WTC11 (cell line): ENCODE results near the gene FHIT. TPM values are rescaled to one million over a fixed set of nuclear protein-coding genes. Genes with fewer than 3 reads are reported as not detected.

Experiments used
- ATAC-seq: fragments of 200-7000 bp; cut with Tn5 transposase; 2 replicates; pipeline ENCODE4 v1.10.0; 2021; ENCODE audit warnings: mild to moderate bottlenecking, moderate library complexity
- CTCF ChIA-PET: fragments of 300-600 bp; sonication (Branson Sonifier 250); formaldehyde crosslinking; loops from one replicate; lab custom pipeline; 2021; ENCODE audit warnings: antibody characterized with exemption; lab: Charles Lee
- POLR2A ChIA-PET: fragments of 350-600 bp; sonication (Branson Sonifier 250); formaldehyde crosslinking; loops from one replicate; lab custom pipeline; 2021; ENCODE audit warnings: antibody characterized with exemption; lab: Charles Lee
- DNase-seq: peaks from one replicate; pipeline ENCODE4 v3.0.0; 2021; ENCODE audit warnings: low spot score
- H3K27ac Mint-ChIP-seq: 2 replicates; pipeline ENCODE4 v1.8.0; 2021; ENCODE audit warnings: mixed read lengths
- H3K27me3 Mint-ChIP-seq: 2 replicates; pipeline ENCODE4 v1.8.0; 2021; ENCODE audit warnings: low read depth, mild to moderate bottlenecking, moderate library complexity, mixed read lengths
- H3K36me3 Mint-ChIP-seq: 2 replicates; pipeline ENCODE4 v1.8.0; 2021; ENCODE audit warnings: mixed read lengths
- H3K4me1 Mint-ChIP-seq: 2 replicates; pipeline ENCODE4 v1.8.0; 2022; ENCODE audit warnings: mixed read lengths
- H3K4me3 Mint-ChIP-seq: 2 replicates; pipeline ENCODE4 v1.8.0; 2021; ENCODE audit warnings: mild to moderate bottlenecking, moderate library complexity, mixed read lengths
- H3K9me3 Mint-ChIP-seq: 2 replicates; pipeline ENCODE4 v1.8.0; 2021; ENCODE audit warnings: mixed read lengths
- ATF1 ChIP-seq: sonication (generic); formaldehyde crosslinking; IDR thresholded peaks from 2 replicates; pipeline ENCODE4 v1.8.1; 2023; ENCODE audit warnings: mild to moderate bottlenecking, moderate library complexity, missing genetic modification reagents
- ETV6 ChIP-seq: sonication (generic); formaldehyde crosslinking; IDR thresholded peaks from 2 replicates; pipeline ENCODE4 v1.8.1; 2022; ENCODE audit warnings: mild to moderate bottlenecking, missing genetic modification reagents
- GABPB1 ChIP-seq: sonication (generic); formaldehyde crosslinking; IDR thresholded peaks from 2 replicates; pipeline ENCODE4 v1.8.1; 2023; ENCODE audit warnings: mild to moderate bottlenecking, missing genetic modification reagents
- HMGA2 ChIP-seq: fragments of 250-450 bp; sonication (Bioruptor Pico); IDR thresholded peaks from 2 replicates; pipeline ENCODE4 v1.4.0; 2021; ENCODE audit warnings: mild to moderate bottlenecking, moderate library complexity
- MYBL2 ChIP-seq: sonication (generic); formaldehyde crosslinking; IDR thresholded peaks from 2 replicates; pipeline ENCODE4 v1.8.1; 2023; ENCODE audit warnings: mild to moderate bottlenecking, moderate library complexity, missing genetic modification reagents
- NFATC4 ChIP-seq: fragments of 250-450 bp; sonication (Bioruptor Pico); IDR thresholded peaks from 2 replicates; pipeline ENCODE4 v1.9.0; 2021; ENCODE audit warnings: mild to moderate bottlenecking
- NFE2L1 ChIP-seq: sonication (generic); formaldehyde crosslinking; IDR thresholded peaks from 2 replicates; pipeline ENCODE4 v1.8.1; 2023; ENCODE audit warnings: missing genetic modification reagents
- NR3C1 ChIP-seq: sonication (generic); formaldehyde crosslinking; conservative IDR thresholded peaks from 2 replicates; pipeline ENCODE4 v1.8.1; 2023; ENCODE audit warnings: low read depth, mild to moderate bottlenecking, missing genetic modification reagents
- SP1 ChIP-seq: sonication (generic); formaldehyde crosslinking; conservative IDR thresholded peaks from 2 replicates; pipeline ENCODE4 v1.8.1; 2022; ENCODE audit warnings: missing genetic modification reagents
- TCF7 ChIP-seq: sonication (generic); formaldehyde crosslinking; IDR thresholded peaks from 2 replicates; pipeline ENCODE4 v1.8.0; 2022; ENCODE audit warnings: mild to moderate bottlenecking, low read depth, missing genetic modification reagents, moderate library complexity
- TEAD1 ChIP-seq: sonication (generic); formaldehyde crosslinking; IDR thresholded peaks from 2 replicates; pipeline ENCODE4 v1.8.0; 2022; ENCODE audit warnings: mild to moderate bottlenecking, missing genetic modification reagents
- TP53 ChIP-seq: sonication (generic); formaldehyde crosslinking; IDR thresholded peaks from 2 replicates; pipeline ENCODE4 v1.8.1; 2023; ENCODE audit warnings: mild to moderate bottlenecking, missing genetic modification reagents
- total RNA-seq: library from RNA; stranded (reverse); gene quantifications from 3 replicates; pipeline ENCODE4 v1.2.3, GENCODE V29; 2021
- TF ChIP-seq, protein P1 (sequence below): fragments of 250-450 bp; sonication (Bioruptor Pico); IDR thresholded peaks from 2 replicates; pipeline ENCODE4 v1.9.0; 2021; ENCODE audit warnings: mild to moderate bottlenecking
- TF ChIP-seq, protein P2 (sequence below): sonication (generic); formaldehyde crosslinking; IDR thresholded peaks from 2 replicates; pipeline ENCODE4 v1.8.0; 2022; ENCODE audit warnings: mild to moderate bottlenecking, missing genetic modification reagents
- TF ChIP-seq, protein P3 (sequence below): fragments of 250-450 bp; sonication (Bioruptor Pico); IDR thresholded peaks from 2 replicates; pipeline ENCODE4 v1.8.0; 2021; ENCODE audit warnings: mild to moderate bottlenecking
- TF ChIP-seq, protein P4 (sequence below): sonication (generic); formaldehyde crosslinking; IDR thresholded peaks from 2 replicates; pipeline ENCODE4 v1.8.1; 2023; ENCODE audit warnings: mild to moderate bottlenecking, missing genetic modification reagents, borderline replicate concordance
- TF ChIP-seq, protein P5 (sequence below): sonication (generic); formaldehyde crosslinking; IDR thresholded peaks from 2 replicates; pipeline ENCODE4 v1.8.0; 2022; ENCODE audit warnings: mild to moderate bottlenecking, missing genetic modification reagents
- TF ChIP-seq, protein P6 (sequence below): sonication (generic); formaldehyde crosslinking; IDR thresholded peaks from 2 replicates; pipeline ENCODE4 v1.8.1; 2023; ENCODE audit warnings: mild to moderate bottlenecking, missing genetic modification reagents, moderate library complexity
- TF ChIP-seq, protein P7 (sequence below): sonication (generic); formaldehyde crosslinking; IDR thresholded peaks from 2 replicates; pipeline ENCODE4 v1.8.0; 2023; ENCODE audit warnings: missing genetic modification reagents, mild to moderate bottlenecking, borderline replicate concordance

FHIT gene
- total RNA-seq, 1 experiment from 2014 or later, result 2.6 TPM

DNA sequence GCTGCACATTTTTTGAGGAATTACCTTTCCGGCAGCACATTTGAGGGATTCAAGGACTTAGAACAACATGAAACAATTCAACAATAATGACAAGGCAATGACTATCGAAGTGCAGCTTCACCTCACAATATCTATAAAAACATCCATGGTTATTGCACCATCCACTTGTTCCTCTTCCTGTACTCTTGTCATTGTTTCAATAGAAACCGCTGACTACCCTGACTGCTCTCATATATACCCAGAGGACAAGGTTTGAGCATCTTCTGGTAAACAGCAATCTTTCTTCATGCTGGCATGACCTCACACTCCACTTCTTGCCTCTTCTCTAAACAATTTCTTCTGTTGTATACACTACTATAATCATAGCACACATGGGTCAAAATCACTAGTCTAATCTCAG is 864.9 kb downstream of the FHIT start:
- POLR2A ChIA-PET, result no interaction called here
- Mint-ChIP-seq H3K36me3 (no peaks in the 10 kb centered on the region), H3K4me3 (no peak overlapping the region), H3K27ac (no peak overlapping the region), H3K9me3 (no peaks in the 10 kb centered on the region), H3K27me3 (no peaks in the 10 kb centered on the region), H3K4me1 (no peaks in the 10 kb centered on the region)
- ATAC-seq (no peak), DNase-seq (no peak)
- TF ChIP-seq, protein P1, sequence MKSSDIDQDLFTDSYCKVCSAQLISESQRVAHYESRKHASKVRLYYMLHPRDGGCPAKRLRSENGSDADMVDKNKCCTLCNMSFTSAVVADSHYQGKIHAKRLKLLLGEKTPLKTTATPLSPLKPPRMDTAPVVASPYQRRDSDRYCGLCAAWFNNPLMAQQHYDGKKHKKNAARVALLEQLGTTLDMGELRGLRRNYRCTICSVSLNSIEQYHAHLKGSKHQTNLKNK, result no peak
- TF ChIP-seq, protein P2, sequence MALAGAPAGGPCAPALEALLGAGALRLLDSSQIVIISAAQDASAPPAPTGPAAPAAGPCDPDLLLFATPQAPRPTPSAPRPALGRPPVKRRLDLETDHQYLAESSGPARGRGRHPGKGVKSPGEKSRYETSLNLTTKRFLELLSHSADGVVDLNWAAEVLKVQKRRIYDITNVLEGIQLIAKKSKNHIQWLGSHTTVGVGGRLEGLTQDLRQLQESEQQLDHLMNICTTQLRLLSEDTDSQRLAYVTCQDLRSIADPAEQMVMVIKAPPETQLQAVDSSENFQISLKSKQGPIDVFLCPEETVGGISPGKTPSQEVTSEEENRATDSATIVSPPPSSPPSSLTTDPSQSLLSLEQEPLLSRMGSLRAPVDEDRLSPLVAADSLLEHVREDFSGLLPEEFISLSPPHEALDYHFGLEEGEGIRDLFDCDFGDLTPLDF (CRISPR knock-in tag), result no peak
- TF ChIP-seq ATF1 (CRISPR knock-in tag) (no peak), NFATC4 (CRISPR knock-in tag) (no peak), NR3C1 (CRISPR knock-in tag) (no peak), SP1 (no peak), TP53 (CRISPR knock-in tag) (no peak), ETV6 (no peak), GABPB1 (CRISPR knock-in tag) (no peak), MYBL2 (CRISPR knock-in tag) (no peak), HMGA2 (CRISPR knock-in tag) (no peak), TEAD1 (no peak), TCF7 (CRISPR knock-in tag) (no peak), NFE2L1 (CRISPR knock-in tag) (no peak)
- TF ChIP-seq, protein P3, sequence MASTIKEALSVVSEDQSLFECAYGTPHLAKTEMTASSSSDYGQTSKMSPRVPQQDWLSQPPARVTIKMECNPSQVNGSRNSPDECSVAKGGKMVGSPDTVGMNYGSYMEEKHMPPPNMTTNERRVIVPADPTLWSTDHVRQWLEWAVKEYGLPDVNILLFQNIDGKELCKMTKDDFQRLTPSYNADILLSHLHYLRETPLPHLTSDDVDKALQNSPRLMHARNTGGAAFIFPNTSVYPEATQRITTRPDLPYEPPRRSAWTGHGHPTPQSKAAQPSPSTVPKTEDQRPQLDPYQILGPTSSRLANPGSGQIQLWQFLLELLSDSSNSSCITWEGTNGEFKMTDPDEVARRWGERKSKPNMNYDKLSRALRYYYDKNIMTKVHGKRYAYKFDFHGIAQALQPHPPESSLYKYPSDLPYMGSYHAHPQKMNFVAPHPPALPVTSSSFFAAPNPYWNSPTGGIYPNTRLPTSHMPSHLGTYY (CRISPR knock-in tag), result no peak
- TF ChIP-seq, protein P4, sequence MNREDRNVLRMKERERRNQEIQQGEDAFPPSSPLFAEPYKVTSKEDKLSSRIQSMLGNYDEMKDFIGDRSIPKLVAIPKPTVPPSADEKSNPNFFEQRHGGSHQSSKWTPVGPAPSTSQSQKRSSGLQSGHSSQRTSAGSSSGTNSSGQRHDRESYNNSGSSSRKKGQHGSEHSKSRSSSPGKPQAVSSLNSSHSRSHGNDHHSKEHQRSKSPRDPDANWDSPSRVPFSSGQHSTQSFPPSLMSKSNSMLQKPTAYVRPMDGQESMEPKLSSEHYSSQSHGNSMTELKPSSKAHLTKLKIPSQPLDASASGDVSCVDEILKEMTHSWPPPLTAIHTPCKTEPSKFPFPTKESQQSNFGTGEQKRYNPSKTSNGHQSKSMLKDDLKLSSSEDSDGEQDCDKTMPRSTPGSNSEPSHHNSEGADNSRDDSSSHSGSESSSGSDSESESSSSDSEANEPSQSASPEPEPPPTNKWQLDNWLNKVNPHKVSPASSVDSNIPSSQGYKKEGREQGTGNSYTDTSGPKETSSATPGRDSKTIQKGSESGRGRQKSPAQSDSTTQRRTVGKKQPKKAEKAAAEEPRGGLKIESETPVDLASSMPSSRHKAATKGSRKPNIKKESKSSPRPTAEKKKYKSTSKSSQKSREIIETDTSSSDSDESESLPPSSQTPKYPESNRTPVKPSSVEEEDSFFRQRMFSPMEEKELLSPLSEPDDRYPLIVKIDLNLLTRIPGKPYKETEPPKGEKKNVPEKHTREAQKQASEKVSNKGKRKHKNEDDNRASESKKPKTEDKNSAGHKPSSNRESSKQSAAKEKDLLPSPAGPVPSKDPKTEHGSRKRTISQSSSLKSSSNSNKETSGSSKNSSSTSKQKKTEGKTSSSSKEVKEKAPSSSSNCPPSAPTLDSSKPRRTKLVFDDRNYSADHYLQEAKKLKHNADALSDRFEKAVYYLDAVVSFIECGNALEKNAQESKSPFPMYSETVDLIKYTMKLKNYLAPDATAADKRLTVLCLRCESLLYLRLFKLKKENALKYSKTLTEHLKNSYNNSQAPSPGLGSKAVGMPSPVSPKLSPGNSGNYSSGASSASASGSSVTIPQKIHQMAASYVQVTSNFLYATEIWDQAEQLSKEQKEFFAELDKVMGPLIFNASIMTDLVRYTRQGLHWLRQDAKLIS (CRISPR knock-in tag), result no peak
- TF ChIP-seq, protein P5, sequence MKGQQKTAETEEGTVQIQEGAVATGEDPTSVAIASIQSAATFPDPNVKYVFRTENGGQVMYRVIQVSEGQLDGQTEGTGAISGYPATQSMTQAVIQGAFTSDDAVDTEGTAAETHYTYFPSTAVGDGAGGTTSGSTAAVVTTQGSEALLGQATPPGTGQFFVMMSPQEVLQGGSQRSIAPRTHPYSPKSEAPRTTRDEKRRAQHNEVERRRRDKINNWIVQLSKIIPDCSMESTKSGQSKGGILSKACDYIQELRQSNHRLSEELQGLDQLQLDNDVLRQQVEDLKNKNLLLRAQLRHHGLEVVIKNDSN, result no peak
- TF ChIP-seq, protein P6, sequence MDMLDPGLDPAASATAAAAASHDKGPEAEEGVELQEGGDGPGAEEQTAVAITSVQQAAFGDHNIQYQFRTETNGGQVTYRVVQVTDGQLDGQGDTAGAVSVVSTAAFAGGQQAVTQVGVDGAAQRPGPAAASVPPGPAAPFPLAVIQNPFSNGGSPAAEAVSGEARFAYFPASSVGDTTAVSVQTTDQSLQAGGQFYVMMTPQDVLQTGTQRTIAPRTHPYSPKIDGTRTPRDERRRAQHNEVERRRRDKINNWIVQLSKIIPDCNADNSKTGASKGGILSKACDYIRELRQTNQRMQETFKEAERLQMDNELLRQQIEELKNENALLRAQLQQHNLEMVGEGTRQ (CRISPR knock-in tag), result no peak
- CTCF ChIA-PET, result no interaction called here

DNA sequence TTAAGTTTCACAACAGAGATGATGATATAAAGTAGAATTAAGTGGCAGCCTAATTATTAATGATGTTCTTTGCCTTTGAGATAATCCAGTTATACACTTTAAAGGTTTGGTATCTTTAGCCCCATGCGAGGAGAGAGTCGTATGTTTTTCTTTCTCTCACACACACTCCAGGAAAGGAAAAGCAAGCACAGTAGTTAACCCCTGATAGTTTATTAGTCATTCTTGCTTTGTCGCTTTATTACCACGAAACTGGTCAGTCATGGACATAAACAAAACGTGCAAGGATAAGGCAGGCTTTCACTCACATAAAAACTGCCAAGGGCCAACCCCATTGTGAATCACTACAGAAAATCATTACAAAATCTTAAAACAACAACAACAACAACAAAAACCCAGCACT is 866.9 kb downstream of the FHIT start:
- no peaks in the 10 kb centered on the region for H3K27me3 Mint-ChIP-seq
- DNase-seq (no peak), ATAC-seq (no peak)
- TF ChIP-seq, protein P7, sequence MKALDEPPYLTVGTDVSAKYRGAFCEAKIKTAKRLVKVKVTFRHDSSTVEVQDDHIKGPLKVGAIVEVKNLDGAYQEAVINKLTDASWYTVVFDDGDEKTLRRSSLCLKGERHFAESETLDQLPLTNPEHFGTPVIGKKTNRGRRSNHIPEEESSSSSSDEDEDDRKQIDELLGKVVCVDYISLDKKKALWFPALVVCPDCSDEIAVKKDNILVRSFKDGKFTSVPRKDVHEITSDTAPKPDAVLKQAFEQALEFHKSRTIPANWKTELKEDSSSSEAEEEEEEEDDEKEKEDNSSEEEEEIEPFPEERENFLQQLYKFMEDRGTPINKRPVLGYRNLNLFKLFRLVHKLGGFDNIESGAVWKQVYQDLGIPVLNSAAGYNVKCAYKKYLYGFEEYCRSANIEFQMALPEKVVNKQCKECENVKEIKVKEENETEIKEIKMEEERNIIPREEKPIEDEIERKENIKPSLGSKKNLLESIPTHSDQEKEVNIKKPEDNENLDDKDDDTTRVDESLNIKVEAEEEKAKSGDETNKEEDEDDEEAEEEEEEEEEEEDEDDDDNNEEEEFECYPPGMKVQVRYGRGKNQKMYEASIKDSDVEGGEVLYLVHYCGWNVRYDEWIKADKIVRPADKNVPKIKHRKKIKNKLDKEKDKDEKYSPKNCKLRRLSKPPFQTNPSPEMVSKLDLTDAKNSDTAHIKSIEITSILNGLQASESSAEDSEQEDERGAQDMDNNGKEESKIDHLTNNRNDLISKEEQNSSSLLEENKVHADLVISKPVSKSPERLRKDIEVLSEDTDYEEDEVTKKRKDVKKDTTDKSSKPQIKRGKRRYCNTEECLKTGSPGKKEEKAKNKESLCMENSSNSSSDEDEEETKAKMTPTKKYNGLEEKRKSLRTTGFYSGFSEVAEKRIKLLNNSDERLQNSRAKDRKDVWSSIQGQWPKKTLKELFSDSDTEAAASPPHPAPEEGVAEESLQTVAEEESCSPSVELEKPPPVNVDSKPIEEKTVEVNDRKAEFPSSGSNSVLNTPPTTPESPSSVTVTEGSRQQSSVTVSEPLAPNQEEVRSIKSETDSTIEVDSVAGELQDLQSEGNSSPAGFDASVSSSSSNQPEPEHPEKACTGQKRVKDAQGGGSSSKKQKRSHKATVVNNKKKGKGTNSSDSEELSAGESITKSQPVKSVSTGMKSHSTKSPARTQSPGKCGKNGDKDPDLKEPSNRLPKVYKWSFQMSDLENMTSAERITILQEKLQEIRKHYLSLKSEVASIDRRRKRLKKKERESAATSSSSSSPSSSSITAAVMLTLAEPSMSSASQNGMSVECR (CRISPR knock-in tag), result no peak
- H3K4me1 Mint-ChIP-seq, result no peaks in the 10 kb centered on the region
- CTCF ChIA-PET, result interaction anchor here (0.7 kb wide), 2 partner anchors 8 to 627 kb away, joined by 4 to 5 read pairs; no protein-coding TSS in a partner anchor
- H3K36me3 Mint-ChIP-seq, result no peaks in the 10 kb centered on the region
- no peak overlapping the region for H3K27ac Mint-ChIP-seq
- POLR2A ChIA-PET, result no interaction called here
- no peak overlapping the region for H3K4me3 Mint-ChIP-seq
- no peaks in the 10 kb centered on the region for H3K9me3 Mint-ChIP-seq
